ENCODE results near the gene SLC39A11. TPM values are rescaled to one million over a fixed set of nuclear protein-coding genes. Genes with fewer than 3 reads are reported as not detected.

The SLC39A11 gene
- total RNA-seq, 1 experiment from 2014 or later = 18.6 TPM

DNA sequence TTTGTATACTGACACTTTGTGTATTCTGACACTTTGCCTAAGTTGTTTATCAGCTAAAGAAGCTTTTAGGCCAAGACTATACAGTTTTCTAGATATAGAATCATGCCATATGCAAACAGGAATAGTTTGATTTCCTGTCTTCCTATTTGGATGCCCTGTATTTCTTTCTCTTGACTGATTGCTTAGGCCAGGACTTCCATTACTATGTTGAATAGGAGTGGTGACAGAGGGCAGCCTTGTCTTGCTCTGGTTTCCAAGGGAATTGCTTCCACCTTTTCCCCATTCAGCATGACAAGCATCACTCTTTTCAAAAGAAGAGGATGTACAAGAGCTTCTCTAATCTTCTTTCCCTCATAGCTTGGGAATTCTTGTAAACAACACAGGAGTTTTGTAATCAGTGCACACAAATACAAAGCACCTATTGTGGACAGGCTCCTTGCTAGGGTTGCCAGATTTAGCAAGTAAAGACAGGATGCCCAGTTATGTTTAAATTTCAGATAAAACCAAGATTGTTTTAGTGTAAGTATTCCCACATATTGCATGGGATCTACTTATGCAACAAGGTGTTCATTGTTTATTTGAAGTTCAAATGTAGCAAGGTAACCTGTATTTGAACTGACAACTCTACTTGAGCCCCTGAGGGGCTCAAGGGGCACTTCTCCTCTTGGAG, 233.5 kb downstream of the SLC39A11 start:
- H3K36me3 ChIP-seq (ENCODE audit: insufficient read depth, low read length, poor library complexity, severe bottlenecking) = no peaks in the 10 kb centered on the region
- H3K4me3 ChIP-seq (ENCODE audit: low read depth, low read length, poor library complexity, severe bottlenecking) = no peak overlapping the region
- H3K27me3 ChIP-seq (replicated peaks; ENCODE audit: insufficient read depth, low read depth, low read length, poor library complexity) = no peaks in the 10 kb centered on the region
- no peaks in the 10 kb centered on the region for H3K9me3 ChIP-seq (ENCODE audit: low read depth, low read length, poor library complexity, severe bottlenecking)
- intact Hi-C loops (cut with micrococcal nuclease; ENCODE audit: unreplicated experiment) = no loop called here
- no peak for DNase-seq (ENCODE audit: low spot score)
- BruUV-seq (replicated peaks) = no TSS peak
- H3K27ac ChIP-seq (ENCODE audit: low read depth, low read length, poor library complexity, severe bottlenecking) = no peak overlapping the region
- no peaks in the 10 kb centered on the region for H3K4me1 ChIP-seq (ENCODE audit: insufficient read depth, low read length, poor library complexity, severe bottlenecking)
- CTCF ChIA-PET = no interaction called here
- POLR2A ChIA-PET (ENCODE audit: low non-redundant PET) = interaction anchor here (0.6 kb wide), 1 partner anchor 12 kb away, joined by 26 read pairs; no protein-coding TSS in a partner anchor
- TF ChIP-seq, protein P1, sequence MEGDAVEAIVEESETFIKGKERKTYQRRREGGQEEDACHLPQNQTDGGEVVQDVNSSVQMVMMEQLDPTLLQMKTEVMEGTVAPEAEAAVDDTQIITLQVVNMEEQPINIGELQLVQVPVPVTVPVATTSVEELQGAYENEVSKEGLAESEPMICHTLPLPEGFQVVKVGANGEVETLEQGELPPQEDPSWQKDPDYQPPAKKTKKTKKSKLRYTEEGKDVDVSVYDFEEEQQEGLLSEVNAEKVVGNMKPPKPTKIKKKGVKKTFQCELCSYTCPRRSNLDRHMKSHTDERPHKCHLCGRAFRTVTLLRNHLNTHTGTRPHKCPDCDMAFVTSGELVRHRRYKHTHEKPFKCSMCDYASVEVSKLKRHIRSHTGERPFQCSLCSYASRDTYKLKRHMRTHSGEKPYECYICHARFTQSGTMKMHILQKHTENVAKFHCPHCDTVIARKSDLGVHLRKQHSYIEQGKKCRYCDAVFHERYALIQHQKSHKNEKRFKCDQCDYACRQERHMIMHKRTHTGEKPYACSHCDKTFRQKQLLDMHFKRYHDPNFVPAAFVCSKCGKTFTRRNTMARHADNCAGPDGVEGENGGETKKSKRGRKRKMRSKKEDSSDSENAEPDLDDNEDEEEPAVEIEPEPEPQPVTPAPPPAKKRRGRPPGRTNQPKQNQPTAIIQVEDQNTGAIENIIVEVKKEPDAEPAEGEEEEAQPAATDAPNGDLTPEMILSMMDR (conservative IDR thresholded peaks at IDR 0.05; ENCODE audit: low read depth, low read length) = no peak
- no peak for TF ChIP-seq EZH2 (IDR thresholded peaks at IDR 0.05; ENCODE audit: borderline replicate concordance, low read depth, low read length, poor library complexity, severe bottlenecking)

DNA sequence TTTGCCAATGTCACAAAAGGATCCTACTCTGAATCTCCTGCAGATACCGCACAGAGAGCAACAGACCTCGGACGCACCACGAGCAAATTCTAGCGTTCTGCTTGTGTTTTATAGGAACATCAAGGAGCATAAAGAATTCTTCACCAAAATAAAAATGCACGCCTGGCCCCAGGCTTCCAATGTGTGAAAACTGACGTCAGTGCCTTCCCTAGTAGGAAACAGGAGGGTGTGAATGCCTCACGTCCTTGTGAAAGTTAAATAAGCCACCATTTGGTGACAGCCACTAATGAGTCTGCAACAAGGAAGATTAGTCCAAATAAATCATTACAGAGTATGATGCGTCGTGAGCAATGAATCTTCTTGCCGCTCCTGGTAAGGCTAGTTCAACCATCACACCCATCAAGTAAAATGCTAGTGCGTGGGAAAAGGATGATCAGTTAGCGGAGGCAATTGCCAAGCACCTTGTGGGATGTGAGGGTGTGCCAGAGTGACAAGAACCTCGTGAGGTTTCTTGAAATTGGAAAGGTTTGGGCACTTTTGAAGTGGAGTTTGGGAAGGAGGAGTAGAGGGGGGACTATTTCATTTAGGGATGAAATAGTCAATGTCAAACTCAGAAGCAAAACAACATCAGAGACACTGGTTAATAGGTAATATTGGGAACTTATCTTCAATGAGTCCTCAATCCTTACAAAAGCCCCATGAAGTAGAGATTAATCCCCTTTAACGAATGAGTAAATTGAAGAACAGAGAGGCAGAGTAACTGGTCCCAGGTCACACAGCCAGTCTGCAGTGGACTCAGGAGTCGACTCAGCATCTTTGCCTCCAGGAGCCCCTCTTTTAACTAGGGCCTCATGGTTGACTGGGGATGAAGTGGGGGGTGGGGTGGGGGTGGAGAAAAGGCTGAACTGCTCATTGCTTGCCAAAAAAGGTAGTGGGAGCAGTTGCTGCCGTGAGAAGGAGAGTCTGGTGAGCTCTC, 238.8 kb downstream of the SLC39A11 start:
- POLR2A ChIA-PET (ENCODE audit: low non-redundant PET) = no interaction called here
- H3K4me1 ChIP-seq (ENCODE audit: insufficient read depth, low read length, poor library complexity, severe bottlenecking) = no peaks in the 10 kb centered on the region
- H3K27ac ChIP-seq (ENCODE audit: low read depth, low read length, poor library complexity, severe bottlenecking) = no peak overlapping the region
- no peaks in the 10 kb centered on the region for H3K27me3 ChIP-seq (replicated peaks; ENCODE audit: insufficient read depth, low read depth, low read length, poor library complexity)
- H3K36me3 ChIP-seq (ENCODE audit: insufficient read depth, low read length, poor library complexity, severe bottlenecking) = no peaks in the 10 kb centered on the region
- no TSS peak for BruUV-seq (replicated peaks)
- TF ChIP-seq EZH2 (IDR thresholded peaks at IDR 0.05; ENCODE audit: borderline replicate concordance, low read depth, low read length, poor library complexity, severe bottlenecking) = no peak
- TF ChIP-seq, protein P1 (conservative IDR thresholded peaks at IDR 0.05; ENCODE audit: low read depth, low read length) = no peak
- CTCF ChIA-PET = no interaction called here
- H3K4me3 ChIP-seq (ENCODE audit: low read depth, low read length, poor library complexity, severe bottlenecking) = no peak overlapping the region
- no peak for DNase-seq (ENCODE audit: low spot score)
- no peaks in the 10 kb centered on the region for H3K9me3 ChIP-seq (ENCODE audit: low read depth, low read length, poor library complexity, severe bottlenecking)
- intact Hi-C loops (cut with micrococcal nuclease; ENCODE audit: unreplicated experiment) = no loop called here

DNA sequence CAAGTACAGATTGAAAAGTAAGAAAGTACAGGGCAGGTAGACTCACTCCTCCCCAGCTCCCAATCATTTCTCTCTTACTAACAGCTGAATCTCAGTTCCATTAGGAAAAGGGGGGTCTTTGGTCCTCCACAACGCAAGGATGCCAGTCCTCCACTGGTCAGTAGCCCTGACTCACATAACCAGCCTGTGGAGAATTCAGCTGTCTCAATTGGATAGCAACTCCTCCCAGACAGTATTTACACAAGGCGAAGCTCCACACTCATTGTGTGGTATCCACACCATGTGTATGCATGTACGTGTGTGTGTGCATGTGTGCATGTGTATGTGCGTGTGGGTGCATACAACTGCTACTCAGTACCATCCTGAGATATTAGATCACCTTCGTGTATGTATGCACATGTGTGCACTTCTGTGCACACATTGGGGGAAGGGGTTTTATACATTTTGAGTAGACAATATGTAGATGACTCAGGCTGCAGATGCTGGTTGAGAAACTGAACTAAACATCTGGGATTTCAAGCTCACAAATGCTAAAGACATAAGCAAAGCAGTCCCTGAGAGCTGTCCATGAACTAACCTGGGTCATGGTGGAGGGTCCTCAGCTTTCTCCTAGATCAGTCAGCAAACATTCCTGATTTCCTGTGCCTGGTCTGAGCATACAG, 240.1 kb downstream of the SLC39A11 start:
- Histone ChIP-seq H3K27me3 (replicated peaks; ENCODE audit: insufficient read depth, low read depth, low read length, poor library complexity) (no peaks in the 10 kb centered on the region), H3K4me3 (ENCODE audit: low read depth, low read length, poor library complexity, severe bottlenecking) (no peak overlapping the region), H3K9me3 (ENCODE audit: low read depth, low read length, poor library complexity, severe bottlenecking) (no peaks in the 10 kb centered on the region), H3K4me1 (ENCODE audit: insufficient read depth, low read length, poor library complexity, severe bottlenecking) (no peaks in the 10 kb centered on the region), H3K27ac (ENCODE audit: low read depth, low read length, poor library complexity, severe bottlenecking) (no peak overlapping the region), H3K36me3 (ENCODE audit: insufficient read depth, low read length, poor library complexity, severe bottlenecking) (no peaks in the 10 kb centered on the region)
- intact Hi-C loops (cut with micrococcal nuclease; ENCODE audit: unreplicated experiment) = no loop called here
- DNase-seq (ENCODE audit: low spot score) = no peak
- ChIA-PET POLR2A (ENCODE audit: low non-redundant PET) (no interaction called here), CTCF (no interaction called here)
- TF ChIP-seq EZH2 (IDR thresholded peaks at IDR 0.05; ENCODE audit: borderline replicate concordance, low read depth, low read length, poor library complexity, severe bottlenecking) = no peak
- TF ChIP-seq, protein P1 (conservative IDR thresholded peaks at IDR 0.05; ENCODE audit: low read depth, low read length) = no peak
- BruUV-seq (replicated peaks) = no TSS peak
